GM21717 (cell line): Measurements from ENCODE around the gene CST7.

Source experiments
- ATAC-seq: cut with Tn5 transposase; IDR thresholded peaks from one replicate; pipeline ENCODE4 v1.9.1; 2021; ENCODE audit warnings: mild to moderate bottlenecking, moderate library complexity; ENCODE audit not compliant: unreplicated experiment

Gene CST7

GRCh38 chr20:24950128-24950835 lies 1.2 kb downstream of the CST7 start:
- ATAC-seq = no peak

DNA sequence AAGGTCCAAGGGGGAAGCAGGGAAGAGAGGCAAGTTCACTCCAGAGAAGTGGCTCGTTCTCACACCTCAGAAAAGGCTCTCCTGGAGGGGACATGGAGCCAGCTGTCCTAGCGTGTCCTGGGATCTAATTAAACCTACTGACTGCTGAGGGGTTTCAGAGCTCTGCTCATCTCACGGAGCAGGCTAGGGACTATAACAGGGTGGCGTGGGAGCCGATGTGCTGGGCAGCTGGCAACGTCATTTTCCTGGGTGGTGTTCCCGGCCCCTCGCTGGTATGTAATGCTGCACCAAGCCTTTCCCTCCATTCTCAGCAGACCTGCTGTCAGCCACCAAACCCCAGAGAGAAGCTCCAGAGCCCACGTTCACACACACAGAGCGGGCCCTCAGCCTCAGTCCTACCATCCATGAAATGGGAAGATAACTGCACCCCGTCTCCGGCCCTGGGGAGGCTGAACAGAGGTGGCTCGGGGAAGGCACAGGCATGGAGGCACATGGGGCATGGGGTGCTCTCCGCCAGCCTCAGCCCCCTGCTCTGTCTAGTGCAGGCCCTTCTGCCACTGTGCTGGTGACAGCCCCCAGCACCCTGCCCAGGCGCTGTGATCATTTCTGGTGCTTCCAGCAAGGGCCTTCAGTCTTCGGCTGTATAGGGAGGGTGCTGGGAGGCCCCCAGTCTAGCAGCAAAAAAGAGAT lies 1.9 kb downstream of the CST7 start:
- no peak for ATAC-seq

GRCh38 chr20:24951536-24952083 lies 2.5 kb downstream of the CST7 start:
- no peak for ATAC-seq

DNA sequence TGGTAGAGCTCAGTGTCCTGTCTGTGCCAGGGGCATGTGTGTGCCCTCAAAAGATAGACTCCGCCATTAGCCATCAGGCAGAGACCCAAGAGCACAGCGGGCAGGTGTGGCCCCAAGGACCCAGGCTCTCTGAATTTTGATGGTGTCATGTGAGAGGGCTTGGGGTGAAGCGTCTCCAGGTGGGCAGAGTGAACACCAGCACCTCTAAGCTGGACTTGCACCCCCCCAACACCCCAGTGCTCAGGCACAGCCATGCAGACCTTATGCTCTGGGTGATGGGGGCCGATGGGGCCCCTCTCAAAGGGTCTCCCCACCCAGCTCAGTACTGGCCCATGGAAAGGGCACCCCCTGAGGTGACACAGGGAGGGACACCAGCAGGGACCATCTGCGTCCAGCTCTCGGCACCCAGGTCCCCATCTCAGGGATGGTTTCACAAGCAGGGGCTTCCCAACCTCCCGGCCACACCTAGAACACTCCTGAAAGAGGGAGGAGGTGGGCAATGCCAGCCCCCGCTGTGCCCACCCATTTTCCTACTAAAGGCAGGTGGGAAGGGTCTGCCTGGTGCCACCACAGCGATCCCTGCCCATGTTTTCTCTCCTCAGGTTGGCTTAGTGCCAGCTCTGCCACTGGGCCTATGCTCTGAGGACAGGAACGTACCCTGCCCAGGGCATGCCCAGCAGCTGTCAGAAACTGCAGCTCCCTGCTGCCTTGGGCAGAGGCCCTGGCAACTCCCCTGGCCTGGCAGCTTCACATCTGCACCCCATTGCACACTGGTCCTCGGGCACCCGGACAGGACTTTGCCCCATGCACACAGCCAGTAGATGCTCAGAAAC lies 3.5 kb downstream of the CST7 start:
- no peak for ATAC-seq

DNA sequence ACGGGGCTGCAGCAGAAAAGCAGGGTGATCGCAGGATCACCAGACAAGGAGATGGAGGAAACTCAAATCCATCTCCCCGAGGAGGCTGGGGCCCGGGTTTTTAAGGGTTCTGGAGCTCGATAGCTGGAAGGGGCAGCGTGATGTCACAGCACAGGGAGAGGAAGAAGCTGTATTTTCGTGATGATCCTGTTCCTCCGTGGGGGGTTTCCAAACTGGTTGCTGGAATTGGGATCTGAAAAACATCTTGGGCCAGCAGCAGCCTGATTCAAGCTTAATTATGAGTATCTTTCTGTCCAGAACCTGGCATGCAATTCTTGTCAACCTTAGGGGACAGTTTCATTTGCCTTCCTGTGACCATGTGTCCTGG lies 4.1 kb downstream of the CST7 start:
- ATAC-seq = no peak

DNA sequence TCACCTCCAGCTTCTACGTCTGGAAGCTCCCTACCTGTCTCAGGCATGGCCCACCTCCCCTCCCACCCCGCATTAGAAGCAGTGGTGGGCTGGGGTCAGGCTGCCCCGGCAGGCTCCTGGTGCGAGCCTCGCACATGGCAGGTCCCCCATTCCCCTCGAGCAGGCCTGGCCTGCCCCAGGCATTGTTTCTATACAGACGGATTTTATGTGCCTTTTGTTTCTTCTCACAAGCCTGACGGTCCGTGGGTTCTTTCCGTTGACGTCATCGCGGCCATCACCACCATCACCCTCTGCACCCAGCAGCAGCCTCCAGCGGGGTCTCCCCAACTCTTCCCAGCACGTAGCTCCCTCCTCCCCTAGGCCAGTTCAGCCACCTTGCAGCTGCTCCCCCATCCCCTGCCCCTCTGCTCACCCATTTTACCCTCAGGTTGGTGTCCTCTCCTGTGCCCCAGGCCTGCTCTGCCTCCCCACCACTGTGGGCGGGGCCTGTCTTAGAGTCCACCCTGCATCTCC lies 4.6 kb downstream of the CST7 start:
- no peak for ATAC-seq

DNA sequence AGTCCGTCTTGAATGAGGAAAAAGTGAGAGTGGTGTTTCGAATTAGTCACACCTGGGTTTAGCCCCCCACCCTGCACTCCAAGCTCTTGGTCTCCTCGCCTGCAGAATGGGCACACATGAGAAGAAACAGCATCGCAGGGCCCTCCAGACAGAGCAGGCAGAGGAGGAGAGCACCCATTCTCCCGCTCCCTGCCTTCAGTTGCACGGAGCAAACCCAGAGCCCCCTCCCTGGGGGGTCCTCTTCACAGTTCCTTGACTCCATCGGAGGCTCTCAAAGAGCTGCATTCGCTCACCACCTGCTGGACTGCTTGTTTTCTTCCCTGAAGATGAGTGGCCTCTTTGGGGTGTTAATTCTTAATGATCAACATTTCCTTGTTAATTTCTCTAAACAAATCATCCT lies 5.1 kb downstream of the CST7 start:
- no peak for ATAC-seq

DNA sequence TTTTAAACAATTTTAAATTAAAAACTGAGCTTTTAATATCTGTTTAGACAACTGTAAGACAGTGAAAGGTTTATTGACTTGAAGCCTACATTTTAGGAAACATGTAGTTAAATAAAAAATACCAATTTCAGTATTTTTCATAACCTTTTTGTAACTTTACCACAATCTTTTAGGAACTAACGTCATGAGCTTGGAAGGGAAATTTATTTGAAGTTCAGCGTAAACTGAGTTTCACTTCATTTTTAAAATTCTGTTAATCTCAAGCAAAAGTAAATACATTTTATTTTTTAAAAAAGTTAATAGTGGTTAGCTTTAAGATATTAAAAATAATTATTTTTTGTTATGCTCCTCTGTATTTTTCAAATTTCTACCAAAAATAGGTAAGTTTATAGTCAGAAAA lies 5.5 kb downstream of the CST7 start:
- no peak for ATAC-seq

GRCh38 chr20:24955045-24955444 lies 6.0 kb downstream of the CST7 start:
- ATAC-seq = no peak

GRCh38 chr20:24956001-24956841 lies 7.2 kb downstream of the CST7 start:
- no peak for ATAC-seq

DNA sequence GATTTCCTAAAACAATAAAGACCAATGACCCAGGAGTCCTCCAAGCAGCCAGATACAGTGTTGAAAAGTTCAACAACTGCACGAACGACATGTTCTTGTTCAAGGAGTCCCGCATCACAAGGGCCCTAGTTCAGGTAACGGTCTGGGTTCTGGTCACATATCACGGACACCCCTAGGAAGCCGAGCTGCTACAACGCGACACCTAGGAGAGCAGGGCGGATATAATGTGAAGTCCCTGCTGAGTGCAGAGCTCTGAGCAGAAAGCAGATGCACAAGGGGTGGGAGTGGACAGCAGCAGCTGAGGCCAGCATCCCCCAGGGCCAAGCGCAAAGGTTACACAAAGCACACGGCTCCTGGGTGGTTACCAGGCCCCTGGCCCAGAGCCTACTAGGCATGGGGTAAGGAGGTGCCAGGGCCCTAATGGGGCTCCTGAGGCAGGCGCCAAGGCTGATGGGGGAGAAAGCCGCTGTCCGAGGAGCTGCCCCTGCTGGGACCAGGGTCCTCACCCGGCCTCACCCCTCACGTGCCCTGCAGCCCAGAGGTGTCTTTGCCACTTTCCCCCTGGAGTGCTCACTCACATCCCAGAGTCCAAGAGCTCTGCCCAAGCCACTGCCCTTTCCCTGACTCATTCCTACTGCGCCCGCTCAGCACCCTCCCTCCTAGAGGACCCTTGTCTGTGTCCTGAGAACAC lies 8.4 kb downstream of the CST7 start:
- ATAC-seq = no peak

DNA sequence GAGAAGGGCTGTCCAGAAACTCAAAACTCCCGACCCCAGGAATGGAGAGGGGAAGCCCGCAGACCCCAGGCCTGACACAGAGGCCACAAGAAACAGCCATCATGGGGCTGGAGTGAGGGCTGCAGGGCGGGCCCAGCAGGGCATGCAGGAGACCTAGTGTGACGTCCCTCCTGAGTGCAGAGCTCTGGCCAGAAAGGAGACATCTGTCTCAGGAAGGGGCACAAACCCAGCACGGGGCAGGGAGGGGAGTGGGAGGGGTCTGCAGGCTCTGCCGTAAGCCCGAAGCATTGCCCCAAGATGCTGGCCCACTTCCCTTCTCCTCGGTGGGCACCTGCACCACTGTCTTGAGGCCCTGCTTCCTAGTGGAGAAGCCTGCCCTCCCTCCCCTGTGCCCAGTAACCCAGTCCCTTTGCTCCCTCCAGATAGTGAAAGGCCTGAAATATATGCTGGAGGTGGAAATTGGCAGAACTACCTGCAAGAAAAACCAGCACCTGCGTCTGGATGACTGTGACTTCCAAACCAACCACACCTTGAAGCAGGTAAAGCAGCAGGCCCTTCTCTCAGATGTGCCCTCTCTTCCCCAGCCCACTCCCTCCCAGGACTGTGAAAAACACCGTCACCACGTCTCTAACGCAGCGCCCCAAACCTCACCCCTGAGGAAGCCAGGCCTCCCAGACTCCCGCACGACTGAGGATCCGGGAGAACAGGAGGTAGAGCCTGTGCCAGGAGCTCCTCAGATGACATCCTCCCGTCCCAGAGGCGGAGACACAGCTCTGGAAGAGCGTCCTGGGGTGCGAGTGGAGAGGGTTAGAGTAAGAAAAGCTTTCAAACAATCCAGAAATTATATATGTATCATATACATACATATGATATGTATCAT lies 9.7 kb downstream of the CST7 start:
- no peak for ATAC-seq

DNA sequence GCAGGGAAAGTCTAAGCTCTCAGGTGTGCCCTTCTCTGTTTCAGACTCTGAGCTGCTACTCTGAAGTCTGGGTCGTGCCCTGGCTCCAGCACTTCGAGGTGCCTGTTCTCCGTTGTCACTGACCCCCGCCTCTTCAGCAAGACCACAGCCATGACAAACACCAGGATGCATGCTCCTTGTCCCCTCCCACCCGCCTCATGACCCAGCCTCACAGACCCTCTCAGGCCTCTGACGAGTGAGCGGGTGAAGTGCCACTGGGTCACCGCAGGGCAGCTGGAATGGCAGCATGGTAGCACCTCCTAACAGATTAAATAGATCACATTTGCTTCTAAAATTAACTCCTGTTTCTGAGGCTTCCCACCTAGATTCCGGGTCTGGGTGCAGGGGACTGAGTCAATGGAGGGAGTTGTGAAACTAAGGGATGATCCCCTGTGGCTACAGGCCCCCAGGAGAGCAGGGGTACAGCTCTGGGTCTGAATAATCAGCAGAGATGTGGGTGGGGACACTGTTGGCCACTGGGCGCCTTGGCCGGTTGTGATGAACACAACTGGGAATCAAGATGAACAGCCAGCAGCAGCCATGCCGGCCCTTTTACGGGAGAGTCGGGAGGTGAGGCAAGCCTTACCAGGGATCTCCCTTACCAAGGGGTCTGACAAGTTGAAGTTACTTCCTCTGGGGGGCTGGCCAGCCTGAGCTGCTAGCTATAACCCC lies 10.7 kb downstream of the CST7 start:
- ATAC-seq = no peak

GRCh38 chr20:24960302-24960801 lies 11.3 kb downstream of the CST7 start:
- ATAC-seq = no peak

DNA sequence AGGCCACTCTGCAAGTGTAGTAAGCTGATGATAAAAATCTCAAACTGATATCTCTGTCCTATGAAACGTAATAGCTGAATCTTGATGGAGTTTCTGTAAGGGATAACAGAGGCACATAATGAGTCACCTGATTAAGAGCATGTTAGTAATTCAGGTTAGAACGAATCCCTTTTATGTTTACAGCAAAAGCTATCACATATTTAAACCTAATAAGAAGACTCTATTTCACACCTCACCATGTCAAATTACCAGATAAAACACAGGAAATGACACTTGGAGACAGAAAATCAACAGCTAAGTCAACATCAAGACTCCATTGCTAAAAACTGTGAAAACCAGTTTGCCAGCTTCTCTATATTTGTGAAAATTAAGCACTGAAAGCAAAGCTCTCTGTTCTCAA lies 11.8 kb downstream of the CST7 start:
- ATAC-seq = no peak

GRCh38 chr20:24961384-24962181 lies 12.5 kb downstream of the CST7 start:
- ATAC-seq = no peak

GRCh38 chr20:24962182-24962492 lies 13.1 kb downstream of the CST7 start:
- no peak for ATAC-seq
